Thoracic aorta (tissue), 2 donors: Measurements from ENCODE around the gene SNX30. TPM values are rescaled to one million over a fixed set of nuclear protein-coding genes. Genes with fewer than 3 reads are reported as not detected.

Experiments
- ATAC-seq: fragments of 150-250 bp; one replicate; pipeline ENCODE4 v1.8.0; 2017; ENCODE audit warnings: low read depth; ENCODE audit not compliant: insufficient number of reproducible peaks, low FRiP score
- DNase-seq: peaks from one replicate; pipeline ENCODE4 v3.0.0-alpha.2; 2020; ENCODE audit warnings: low spot score
- H3K27ac ChIP-seq, 2 donors: fragments of 200-600 bp; sonication (generic); 1 replicate in 1 of 2; 2 replicates in 1 of 2; pipeline ENCODE4 v1.5.1; 2016; ENCODE audit warnings: mild to moderate bottlenecking in 2 of 2, moderate library complexity in 2 of 2
- H3K27me3 ChIP-seq: fragments of 200-600 bp; sonication (generic); replicated peaks from 2 replicates; pipeline ENCODE4 v1.6.0; 2016; ENCODE audit warnings: mild to moderate bottlenecking; ENCODE audit not compliant: insufficient read depth
- H3K36me3 ChIP-seq: fragments of 200-600 bp; sonication (generic); one replicate; pipeline ENCODE4 v1.5.1; 2016
- H3K4me1 ChIP-seq, 2 donors: fragments of 200-600 bp; sonication (generic); 1 replicate in 1 of 2; 2 replicates in 1 of 2; pipeline versions ENCODE4 v1.5.1 to v1.6.0; 2016; ENCODE audit warnings: low read depth in 2 of 2, mild to moderate bottlenecking in 1 of 2; ENCODE audit not compliant: control insufficient read depth in 1 of 2
- H3K4me3 ChIP-seq: fragments of 200-600 bp; sonication (generic); 2 replicates; pipeline ENCODE4 v1.5.1; 2016; ENCODE audit warnings: mild to moderate bottlenecking
- H3K9me3 ChIP-seq: fragments of 200-600 bp; sonication (generic); 2 replicates; pipeline ENCODE4 v1.5.1; 2016
- CTCF ChIP-seq: fragments of 200-600 bp; sonication (generic); IDR thresholded peaks from one replicate; pipeline ENCODE4 v1.5.1; 2019; ENCODE audit warnings: antibody characterized with exemption
- total RNA-seq, 2 donors: library from RNA; depleted of rRNA; stranded (reverse); fragments of >200 nt; gene quantifications; one replicate each; pipeline versions ENCODE4 v1.1.0 to v1.2.3, GENCODE V29; 2016

SNX30 gene
- total RNA-seq, 2 donors from 2014 or later = 11.2 to 36.3 TPM

GRCh38 chr9:112856200-112856599 lies 105.6 kb downstream of the SNX30 start:
- ATAC-seq = no peak
- no peak for TF ChIP-seq CTCF
- peaks cover 0 to 5% of the 10 kb centered on the region in 2 donors for H3K4me1 ChIP-seq
- H3K4me3 ChIP-seq = no peak overlapping the region
- DNase-seq = no peak
- no peaks in the 10 kb centered on the region for H3K36me3 ChIP-seq
- no peak overlapping the region for H3K27ac ChIP-seq
- no peaks in the 10 kb centered on the region for H3K9me3 ChIP-seq
- no peaks in the 10 kb centered on the region for H3K27me3 ChIP-seq

- H3K27me3 ChIP-seq = no peaks in the 10 kb centered on the region
- no peak overlapping the region for H3K27ac ChIP-seq
- H3K4me3 ChIP-seq = no peak overlapping the region
- DNase-seq = no peak
- no peak for TF ChIP-seq CTCF
- H3K4me1 ChIP-seq = peaks cover 0 to 9% of the 10 kb centered on the region in 2 donors
- H3K36me3 ChIP-seq = no peaks in the 10 kb centered on the region
- H3K9me3 ChIP-seq = no peaks in the 10 kb centered on the region
- no peak for ATAC-seq
Measured at GRCh38 chr9:112856843-112857242, 106.3 kb downstream of the SNX30 start.

GRCh38 chr9:112858005-112858404 lies 107.4 kb downstream of the SNX30 start:
- Histone ChIP-seq H3K27me3 (no peaks in the 10 kb centered on the region), H3K4me1 (peaks cover 0 to 9% of the 10 kb centered on the region in 2 donors), H3K4me3 (no peak overlapping the region), H3K36me3 (no peaks in the 10 kb centered on the region), H3K27ac (no peak overlapping the region), H3K9me3 (no peaks in the 10 kb centered on the region)
- DNase-seq (no peak), ATAC-seq (no peak)
- no peak for TF ChIP-seq CTCF

- Histone ChIP-seq H3K36me3 (no peaks in the 10 kb centered on the region), H3K27ac (no peak overlapping the region), H3K9me3 (no peaks in the 10 kb centered on the region), H3K4me1 (peaks cover 0 to 9% of the 10 kb centered on the region in 2 donors), H3K4me3 (no peak overlapping the region), H3K27me3 (no peaks in the 10 kb centered on the region)
- no peak for ATAC-seq
- DNase-seq = no peak
- no peak for TF ChIP-seq CTCF
Measured at GRCh38 chr9:112858625-112859147, 108.1 kb downstream of the SNX30 start.

- no peaks in the 10 kb centered on the region for H3K27me3 ChIP-seq
- DNase-seq (no peak), ATAC-seq (no peak)
- H3K36me3 ChIP-seq = peaks cover 3% of the 10 kb centered on the region
- no peaks in the 10 kb centered on the region for H3K9me3 ChIP-seq
- peaks cover 0 to 9% of the 10 kb centered on the region in 2 donors for H3K4me1 ChIP-seq
- no peak overlapping the region for H3K27ac ChIP-seq
- no peak overlapping the region for H3K4me3 ChIP-seq
- TF ChIP-seq CTCF = no peak
Measured at GRCh38 chr9:112860451-112860850, 109.9 kb downstream of the SNX30 start.
